GM21526 (cell line): Measurements from ENCODE around the gene AZU1.

Experiments used
- ATAC-seq: cut with Tn5 transposase; IDR thresholded peaks from one replicate; pipeline ENCODE4 v1.9.1; 2021; ENCODE audit warnings: moderate library complexity; ENCODE audit not compliant: unreplicated experiment, low FRiP score

The AZU1 gene

GRCh38 chr19:827710-828321, at the start of gene AZU1:
AZU1 (plus strand) TSS chr19:827837; CDS start chr19:827847, 10 bp downstream.
- ATAC-seq: no peak

GRCh38 chr19:778910-779653, 48.6 kb upstream of the AZU1 start:
- no peak for ATAC-seq

GRCh38 chr19:780935-781334, 46.7 kb upstream of the AZU1 start:
- no peak for ATAC-seq

GRCh38 chr19:781800-782184, 45.8 kb upstream of the AZU1 start:
- ATAC-seq: no peak

GRCh38 chr19:782185-782877, 45.3 kb upstream of the AZU1 start:
- no peak for ATAC-seq

- no peak for ATAC-seq
Measured at GRCh38 chr19:782878-783668, 44.6 kb upstream of the AZU1 start.

- ATAC-seq: no peak
Measured at GRCh38 chr19:784541-784940, 43.1 kb upstream of the AZU1 start.

GRCh38 chr19:787536-787935, 40.1 kb upstream of the AZU1 start:
- ATAC-seq: no peak

- ATAC-seq: no peak
Measured at GRCh38 chr19:788686-788982, 39.0 kb upstream of the AZU1 start.

- ATAC-seq: no peak
Measured at GRCh38 chr19:788983-789700, 38.5 kb upstream of the AZU1 start.

- no peak for ATAC-seq
Measured at GRCh38 chr19:789701-790060, 38.0 kb upstream of the AZU1 start.

GRCh38 chr19:791007-791566, 36.5 kb upstream of the AZU1 start:
- ATAC-seq: no peak

- no peak for ATAC-seq
Measured at GRCh38 chr19:791567-792305, 35.9 kb upstream of the AZU1 start.

GRCh38 chr19:792306-792885, 35.2 kb upstream of the AZU1 start:
- no peak for ATAC-seq

GRCh38 chr19:793806-794205, 33.8 kb upstream of the AZU1 start:
- no peak for ATAC-seq

- ATAC-seq: no peak
Measured at GRCh38 chr19:795073-795611, 32.5 kb upstream of the AZU1 start.

- ATAC-seq: no peak
Measured at GRCh38 chr19:795691-796581, 31.7 kb upstream of the AZU1 start.
